IMR-90 (cell line): ENCODE results near the gene RAB38. TPM values are rescaled to one million over a fixed set of nuclear protein-coding genes. Genes with fewer than 3 reads are reported as not detected.

ENCODE experiments used
- ATAC-seq: fragments of 200-7000 bp; cut with Tn5 transposase; 2 replicates; pipeline ENCODE4 v1.9.1; 2020; ENCODE audit warnings: low read depth, mild to moderate bottlenecking, moderate library complexity
- BruUV-seq: library from RNA; stranded (reverse); fragments of 400-500 nt; replicated peaks from 2 replicates; lab custom pipeline; 2021; lab: Mats Ljungman, UMichigan
- CTCF ChIA-PET: fragments of 300-600 bp; formaldehyde crosslinking; extraction: SDS; loops from one replicate; lab custom pipeline; 2021; ENCODE audit warnings: antibody characterized with exemption; lab: Yijun Ruan, JAX
- POLR2A ChIA-PET: fragments of 300-600 bp; sonication (Branson Sonifier 250); formaldehyde crosslinking; loops from one replicate; lab custom pipeline; 2022; ENCODE audit warnings: antibody characterized with exemption; ENCODE audit not compliant: unreplicated experiment; lab: Charles Lee
- DNase-seq: peaks from one replicate; pipeline ENCODE4 v3.0.0; 2013
- H2AFZ ChIP-seq: replicated peaks from 2 replicates; pipeline ENCODE3; 2013; ENCODE audit warnings: low read length, mild to moderate bottlenecking; ENCODE audit not compliant: poor library complexity
- H2AK5ac ChIP-seq: 2 replicates; pipeline ENCODE4 v1.6.1; 2013; ENCODE audit warnings: low read depth, low read length, inconsistent platforms
- H2AK9ac ChIP-seq: replicated peaks from 2 replicates; pipeline ENCODE3; 2013; ENCODE audit warnings: mild to moderate bottlenecking, low read depth, low read length, moderate library complexity; ENCODE audit not compliant: poor library complexity
- H2BK120ac ChIP-seq: 2 replicates; pipeline ENCODE4 v1.6.1; 2013; ENCODE audit warnings: low read depth, low read length, inconsistent platforms
- H2BK15ac ChIP-seq: 3 replicates; pipeline ENCODE4 v1.6.1; 2013; ENCODE audit warnings: low read depth, low read length, inconsistent platforms
- H2BK20ac ChIP-seq: 2 replicates; pipeline ENCODE4 v1.6.1; 2013; ENCODE audit warnings: low read depth, mild to moderate bottlenecking, inconsistent platforms, low read length, moderate library complexity
- H2BK5ac ChIP-seq: 2 replicates; pipeline ENCODE4 v1.6.1; 2013; ENCODE audit warnings: mild to moderate bottlenecking, low read depth, low read length, inconsistent platforms; ENCODE audit not compliant: poor library complexity, severe bottlenecking
- H3K14ac ChIP-seq: replicated peaks from 2 replicates; pipeline ENCODE4 v1.6.1; 2013; ENCODE audit warnings: low read depth, low read length, inconsistent platforms
- H3K18ac ChIP-seq: 2 replicates; pipeline ENCODE4 v1.6.1; 2013; ENCODE audit warnings: low read depth, low read length, control low read depth
- H3K23ac ChIP-seq: 2 replicates; pipeline ENCODE4 v1.6.1; 2013; ENCODE audit warnings: low read depth, low read length, inconsistent platforms
- H3K27ac ChIP-seq: 2 replicates; pipeline ENCODE4 v1.5.1; 2013; ENCODE audit warnings: mild to moderate bottlenecking, control low read depth, low read length; ENCODE audit not compliant: insufficient read depth
- H3K27me3 ChIP-seq: 2 replicates; pipeline ENCODE4 v1.6.1; 2013; ENCODE audit warnings: low read length; ENCODE audit not compliant: control insufficient read depth, insufficient read depth
- H3K36me3 ChIP-seq: 2 replicates; pipeline ENCODE4 v1.6.1; 2013; ENCODE audit warnings: low read length, mixed read lengths; ENCODE audit not compliant: control insufficient read depth, insufficient read depth
- H3K4ac ChIP-seq: 2 replicates; pipeline ENCODE4 v1.6.1; 2013; ENCODE audit warnings: low read depth, low read length, inconsistent platforms
- H3K4me1 ChIP-seq: 2 replicates; pipeline ENCODE4 v1.6.1; 2013; ENCODE audit warnings: low read length, mixed read lengths; ENCODE audit not compliant: control insufficient read depth, insufficient read depth
- H3K4me2 ChIP-seq: 2 replicates; pipeline ENCODE4 v1.6.1; 2013; ENCODE audit warnings: low read depth, mild to moderate bottlenecking, control low read depth, low read length, moderate library complexity
- H3K4me3 ChIP-seq: 2 replicates; pipeline ENCODE4 v1.5.1; 2013; ENCODE audit warnings: low read depth, mild to moderate bottlenecking, control low read depth, low read length, moderate library complexity; ENCODE audit not compliant: insufficient read depth
- H3K56ac ChIP-seq: 2 replicates; pipeline ENCODE4 v1.6.1; 2013; ENCODE audit warnings: low read length, inconsistent platforms; ENCODE audit not compliant: insufficient read depth; ENCODE audit errors: extremely low read depth
- H3K79me1 ChIP-seq, 2 experiments: 2 replicates each; pipeline ENCODE4 v1.6.1; 2013; ENCODE audit warnings: low read length in 2 of 2, inconsistent platforms in 1 of 2, low read depth in 1 of 2
- H3K9ac ChIP-seq: 2 replicates; pipeline ENCODE4 v1.6.1; 2013; ENCODE audit warnings: low read depth, low read length, control low read depth
- H3K9me1 ChIP-seq: 2 replicates; pipeline ENCODE4 v1.6.1; 2013; ENCODE audit warnings: low read length, inconsistent platforms; ENCODE audit not compliant: insufficient read depth
- H3K9me3 ChIP-seq: 2 replicates; pipeline ENCODE4 v1.6.1; 2013; ENCODE audit warnings: low read length; ENCODE audit not compliant: control insufficient read depth, insufficient read depth
- H4K20me1 ChIP-seq: 2 replicates; pipeline ENCODE4 v1.6.1; 2013; ENCODE audit warnings: low read length, inconsistent platforms; ENCODE audit not compliant: insufficient read depth
- H4K5ac ChIP-seq: 2 replicates; pipeline ENCODE4 v1.6.1; 2013; ENCODE audit warnings: mild to moderate bottlenecking, low read depth, low read length, control low read depth
- H4K8ac ChIP-seq, 2 experiments: 2 replicates each; pipeline ENCODE4 v1.6.1; 2013; ENCODE audit warnings: low read depth in 2 of 2, low read length in 2 of 2, control low read depth in 1 of 2, inconsistent platforms in 1 of 2
- H4K91ac ChIP-seq: 2 replicates; pipeline ENCODE4 v1.6.1; 2013; ENCODE audit warnings: low read depth, low read length, inconsistent platforms; ENCODE audit not compliant: insufficient read depth
- CEBPB ChIP-seq: IDR thresholded peaks from 2 replicates; pipeline ENCODE4 v1.6.1; 2012; ENCODE audit warnings: low read depth, low read length, improper control_type of control experiment
- MAZ ChIP-seq: IDR thresholded peaks from 2 replicates; pipeline ENCODE4 v1.6.1; 2012; ENCODE audit warnings: low read depth, mild to moderate bottlenecking, low read length, improper control_type of control experiment, moderate library complexity, borderline replicate concordance
- WGBS, 2 experiments: methylation state at CpG; one replicate each; pipeline versions ENCODE4 v1.1.5 to v1.1.7; 2013; ENCODE audit warnings: missing lambda C conversion rate in 2 of 2; ENCODE audit not compliant: insufficient read length in 1 of 2; ENCODE audit errors: extremely low coverage in 2 of 2; 5-methylcytosine and 5-hydroxymethylcytosine counted together
- dilution Hi-C: fragments of 300-500 bp; cut with HindIII; formaldehyde crosslinking; loops from one replicate; pipeline ENCODE4 v1.14.3; 2018; ENCODE audit warnings: low sequenced_read_pairs; ENCODE audit not compliant: unreplicated experiment
- in situ Hi-C: fragments of 300-500 bp; cut with MboI; formaldehyde crosslinking; loops from 3 replicates; pipeline ENCODE4 v1.14.3; 2019; ENCODE audit warnings: low sequenced_read_pairs, inconsistent platforms, mixed read lengths
- intact Hi-C: fragments of 100-400 bp; cut with micrococcal nuclease; formaldehyde crosslinking; loops from 2 replicates; pipeline ENCODE4 v1.10.0; 2022
- polyA plus RNA-seq, 3 experiments: library from polyadenylated mRNA; depleted of rRNA; stranded (reverse); fragments of >200 nt; gene quantifications; 2 replicates each; pipeline ENCODE4 v1.2.3, GENCODE V29; 2012; ENCODE audit warnings: low replicate concordance in 1 of 3
- total RNA-seq: library from RNA; depleted of rRNA; stranded (reverse); fragments of >200 nt; gene quantifications from 2 replicates; pipeline ENCODE4 v1.2.3, GENCODE V29; 2012

RAB38 gene
- total and polyA plus RNA-seq, 2 of the 4 experiments (the other 2 are of a cell fraction) = 5.0 to 6.5 TPM

DNA sequence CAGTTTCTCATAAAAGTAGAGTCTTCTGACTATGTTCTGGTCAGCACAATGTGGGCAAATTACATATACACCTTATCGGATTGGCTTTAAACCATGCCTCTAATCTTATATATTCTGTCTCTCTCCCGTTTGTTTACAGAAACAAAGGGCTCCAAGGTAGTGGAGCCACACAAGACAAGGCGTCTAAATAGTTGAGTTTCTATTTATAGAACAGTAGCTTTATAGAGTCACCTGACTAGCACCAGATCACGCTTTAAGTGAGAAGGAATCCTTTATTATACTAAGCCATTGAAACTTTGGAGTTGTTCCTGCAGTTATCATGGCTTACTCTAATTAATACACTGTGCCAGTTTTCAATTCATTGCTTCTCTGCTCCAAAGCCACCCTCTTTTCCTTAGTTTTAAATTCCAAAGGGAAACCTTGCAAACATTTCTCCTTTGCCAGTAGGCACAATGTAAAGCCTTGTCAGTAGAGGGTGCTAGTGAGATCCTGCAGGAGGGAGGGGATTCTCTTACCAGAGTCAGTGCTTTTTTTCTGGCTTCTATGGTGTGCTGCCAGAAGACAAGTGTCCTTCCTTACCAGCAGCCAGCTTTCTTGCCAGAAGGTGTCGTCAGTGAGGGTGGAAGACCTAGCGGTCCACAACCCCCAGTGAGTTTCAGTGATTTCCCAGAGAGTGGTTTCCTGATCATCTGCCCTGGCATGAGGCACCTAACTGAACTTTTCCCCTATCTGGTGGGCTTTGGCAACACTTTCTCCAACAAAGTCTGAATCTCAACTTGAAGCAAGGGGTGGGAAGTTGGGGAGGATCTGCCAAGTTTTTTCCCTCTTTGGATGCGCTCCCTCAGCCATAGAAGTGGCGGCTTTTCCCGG, 71.7 kb downstream of the RAB38 start (continued):
- TF ChIP-seq MAZ = no peak

DNA sequence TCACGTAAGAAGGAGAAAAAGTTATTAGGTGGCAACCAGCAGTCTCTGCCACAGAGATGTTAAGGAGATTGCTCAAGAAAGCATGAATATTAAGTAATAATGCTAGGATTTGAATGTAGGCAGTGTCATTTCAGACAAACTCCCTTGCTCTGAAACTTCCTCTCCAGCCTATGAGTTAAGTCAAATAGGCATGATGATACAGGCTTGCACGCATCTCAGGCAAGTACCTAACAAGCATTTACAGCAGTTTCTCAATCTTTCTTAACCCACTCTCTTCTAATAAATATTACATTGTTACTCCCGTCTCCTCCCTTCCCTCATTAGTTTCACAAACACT, 72.7 kb downstream of the RAB38 start:
- no peak overlapping the region for H2BK20ac ChIP-seq
- no peak overlapping the region for H3K56ac ChIP-seq
- no peak overlapping the region for H3K4me3 ChIP-seq
- DNase-seq (no peak), ATAC-seq (no peak)
- H2BK15ac ChIP-seq = no peak overlapping the region
- H3K4me1 ChIP-seq = no peaks in the 10 kb centered on the region
- H3K4ac ChIP-seq = no peak overlapping the region
- H3K9ac ChIP-seq = no peak overlapping the region
- no TSS peak for BruUV-seq
- H2AK5ac ChIP-seq = no peak overlapping the region
- dilution Hi-C loops (no loop called here), in situ Hi-C loops (no loop called here), intact Hi-C loops (loop anchor here (5.0 kb wide), 1 partner anchor 1390 kb away; the partner anchor contains the start of gene NOX4)
- H3K79me1 ChIP-seq = no peaks in the 10 kb centered on the region
- no peak overlapping the region for H4K5ac ChIP-seq
- TF ChIP-seq MAZ (no peak), CEBPB (peak; percentile 56; the same call in 1 of the 2 replicates)
- H4K8ac ChIP-seq = no peak overlapping the region
- no peaks in the 10 kb centered on the region for H3K9me1 ChIP-seq
- H3K18ac ChIP-seq = no peak overlapping the region
- ChIA-PET CTCF (interaction anchor here (0.6 to 0.8 kb wide), 2 partner anchors 14 to 1035 kb away, joined by 3 read pairs; no protein-coding TSS in a partner anchor), POLR2A (no interaction called here)
- H3K14ac ChIP-seq = no peak overlapping the region
- H3K9me3 ChIP-seq = no peaks in the 10 kb centered on the region
- no peak overlapping the region for H2BK120ac ChIP-seq
- no peak overlapping the region for H2AK9ac ChIP-seq
- H4K91ac ChIP-seq = no peak overlapping the region
- 67 to 100% methylated on average over 1 of the region's 3 CpGs for WGBS, 2 experiments
- H3K36me3 ChIP-seq = no peaks in the 10 kb centered on the region
- H2BK5ac ChIP-seq = no peak overlapping the region
- H4K20me1 ChIP-seq = no peaks in the 10 kb centered on the region
- no peaks in the 10 kb centered on the region for H3K27me3 ChIP-seq
- H3K4me2 ChIP-seq = no peak overlapping the region
- H3K27ac ChIP-seq = no peak overlapping the region
- no peak overlapping the region for H2AFZ ChIP-seq
- H3K23ac ChIP-seq = no peak overlapping the region
